Measurements from ENCODE around the gene CIT. TPM values are rescaled to one million over a fixed set of nuclear protein-coding genes. Genes with fewer than 3 reads are reported as not detected.

Gene CIT
- total and polyA plus RNA-seq, 8 donors = 7.0 to 33.2 (median 20.8) TPM

DNA sequence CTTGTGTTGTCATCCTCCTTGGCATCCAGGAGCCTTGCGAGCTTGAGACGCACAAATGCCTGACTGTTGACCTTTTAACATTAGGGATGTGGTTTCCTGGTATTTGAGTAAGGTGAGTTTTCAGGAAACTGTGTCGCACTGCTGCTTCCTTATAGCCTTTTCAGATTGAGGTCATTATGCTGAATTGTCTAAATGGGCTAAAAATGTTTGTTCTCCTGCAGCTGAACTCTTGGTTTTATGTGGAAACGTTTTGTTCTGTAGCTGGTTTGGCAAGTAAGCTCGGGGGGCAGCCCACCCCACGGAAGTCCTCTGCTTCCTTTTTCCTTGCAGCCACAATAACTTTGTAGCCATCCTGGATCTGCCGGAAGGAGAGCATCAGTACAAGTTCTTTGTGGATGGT, 203.5 kb downstream of the CIT start:
- Histone ChIP-seq H3K9me3 (no peaks in the 10 kb centered on the region), H3K27ac (peak overlapping the region; percentile 51 to 78), H3K4me1 (peaks cover 17 to 64% of the 10 kb centered on the region in 2 donors), H3K4me3 (no peak overlapping the region), H3K27me3 (no peaks in the 10 kb centered on the region), H3K36me3 (peaks cover 0 to 79% of the 10 kb centered on the region in 2 donors)
- DNase-seq = peak in 1 of 4 donors; percentile 48
- TF ChIP-seq, protein P1, sequence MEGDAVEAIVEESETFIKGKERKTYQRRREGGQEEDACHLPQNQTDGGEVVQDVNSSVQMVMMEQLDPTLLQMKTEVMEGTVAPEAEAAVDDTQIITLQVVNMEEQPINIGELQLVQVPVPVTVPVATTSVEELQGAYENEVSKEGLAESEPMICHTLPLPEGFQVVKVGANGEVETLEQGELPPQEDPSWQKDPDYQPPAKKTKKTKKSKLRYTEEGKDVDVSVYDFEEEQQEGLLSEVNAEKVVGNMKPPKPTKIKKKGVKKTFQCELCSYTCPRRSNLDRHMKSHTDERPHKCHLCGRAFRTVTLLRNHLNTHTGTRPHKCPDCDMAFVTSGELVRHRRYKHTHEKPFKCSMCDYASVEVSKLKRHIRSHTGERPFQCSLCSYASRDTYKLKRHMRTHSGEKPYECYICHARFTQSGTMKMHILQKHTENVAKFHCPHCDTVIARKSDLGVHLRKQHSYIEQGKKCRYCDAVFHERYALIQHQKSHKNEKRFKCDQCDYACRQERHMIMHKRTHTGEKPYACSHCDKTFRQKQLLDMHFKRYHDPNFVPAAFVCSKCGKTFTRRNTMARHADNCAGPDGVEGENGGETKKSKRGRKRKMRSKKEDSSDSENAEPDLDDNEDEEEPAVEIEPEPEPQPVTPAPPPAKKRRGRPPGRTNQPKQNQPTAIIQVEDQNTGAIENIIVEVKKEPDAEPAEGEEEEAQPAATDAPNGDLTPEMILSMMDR (IDR thresholded peaks at IDR 0.05) = no peak
- ATAC-seq = peak; percentile 17
- intact Hi-C loops (cut with DNase I) = no loop called here

DNA sequence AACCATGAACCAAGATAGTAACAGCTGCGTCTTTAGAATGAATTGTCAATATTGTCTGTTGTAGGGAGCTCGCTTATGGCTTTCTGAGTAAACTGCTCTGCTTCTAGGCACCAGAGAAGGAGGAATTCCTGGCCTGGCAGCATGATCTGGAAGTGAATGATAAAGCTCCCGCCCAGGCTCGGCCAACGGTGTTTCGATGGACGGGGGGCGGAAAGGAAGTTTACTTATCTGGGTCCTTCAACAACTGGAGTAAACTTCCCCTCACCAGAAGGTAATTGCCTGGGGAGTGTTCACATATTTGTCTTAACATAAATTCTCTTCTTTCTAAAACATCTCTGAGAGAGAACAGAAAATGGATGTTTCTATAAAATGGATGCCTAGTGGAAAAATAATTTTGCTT, 204.9 kb downstream of the CIT start:
- intact Hi-C loops (cut with DNase I) = no loop called here
- DNase-seq = no peak
- Histone ChIP-seq H3K4me3 (no peak overlapping the region), H3K36me3 (peaks cover 0 to 65% of the 10 kb centered on the region in 2 donors), H3K4me1 (peaks cover 17 to 70% of the 10 kb centered on the region in 2 donors), H3K27ac (peak overlapping the region; percentile 78 to 97), H3K9me3 (no peaks in the 10 kb centered on the region), H3K27me3 (no peaks in the 10 kb centered on the region)
- TF ChIP-seq, protein P1 (IDR thresholded peaks at IDR 0.05) = no peak
- no peak for ATAC-seq

DNA sequence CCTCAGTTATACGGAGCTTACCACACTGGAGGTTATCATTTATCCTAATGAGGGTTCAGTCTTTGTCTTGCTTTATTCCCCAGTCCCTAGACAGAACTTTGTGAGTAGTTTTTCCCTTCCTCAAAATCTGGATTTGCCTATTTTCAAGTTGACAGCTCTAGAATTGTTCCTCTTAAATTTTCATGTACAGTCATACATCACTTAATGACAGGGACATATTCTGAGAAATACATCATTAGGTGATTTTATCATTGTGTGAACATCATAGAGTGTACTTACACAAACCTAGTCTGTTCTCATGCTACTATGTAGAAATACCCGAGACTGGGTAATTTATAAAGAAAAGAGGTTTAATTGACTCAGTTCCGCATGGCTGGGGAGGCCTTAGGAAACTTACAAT, 206.1 kb downstream of the CIT start:
- Histone ChIP-seq H3K27ac (peak overlapping the region; percentile 78 to 97), H3K4me1 (peaks cover 23 to 81% of the 10 kb centered on the region in 2 donors), H3K9me3 (no peaks in the 10 kb centered on the region), H3K4me3 (no peak overlapping the region), H3K27me3 (no peaks in the 10 kb centered on the region), H3K36me3 (peaks cover 0 to 53% of the 10 kb centered on the region in 2 donors)
- intact Hi-C loops (cut with DNase I) = no loop called here
- ATAC-seq = no peak
- no peak for DNase-seq
- TF ChIP-seq, protein P1 (IDR thresholded peaks at IDR 0.05) = no peak

DNA sequence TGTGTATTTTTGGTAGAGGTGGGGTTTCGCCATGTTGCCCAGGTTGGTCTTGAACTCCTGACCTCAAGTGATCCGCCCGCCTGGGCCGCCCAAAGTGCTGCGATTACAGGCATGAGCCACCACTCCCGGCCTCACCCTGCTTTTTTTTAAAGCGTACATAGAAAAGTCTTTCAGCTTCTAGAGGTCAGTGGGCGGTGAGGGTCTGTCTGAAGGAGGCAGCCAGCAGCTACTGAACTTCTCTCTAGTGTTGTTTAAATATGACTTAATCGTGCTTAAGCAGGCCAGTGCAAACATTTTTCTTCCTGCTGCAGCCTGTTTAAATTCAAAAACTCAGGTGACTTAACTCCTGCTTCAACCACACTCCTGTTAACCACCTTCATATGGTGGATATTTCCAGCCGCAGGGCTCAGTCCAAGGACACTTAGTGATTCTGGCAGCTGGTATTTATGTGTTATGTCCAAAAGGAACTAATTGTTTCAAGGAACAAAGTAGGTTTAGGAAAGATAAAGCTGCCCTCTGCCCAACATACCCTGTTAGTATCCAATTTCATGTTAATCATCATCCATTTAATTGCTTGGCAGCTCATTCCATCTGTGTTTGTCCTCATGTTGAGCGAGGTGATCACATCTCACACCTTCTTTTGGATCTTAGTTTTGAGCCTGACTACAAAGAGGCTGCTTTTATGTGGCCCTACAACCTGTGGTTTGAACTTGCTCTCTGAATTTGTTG, 207.2 kb downstream of the CIT start:
- Histone ChIP-seq H3K9me3 (no peaks in the 10 kb centered on the region), H3K4me1 (peaks cover 23 to 79% of the 10 kb centered on the region in 2 donors), H3K27me3 (no peaks in the 10 kb centered on the region), H3K27ac (peak overlapping the region; percentile 78 to 97), H3K4me3 (no peak overlapping the region), H3K36me3 (peaks cover 0 to 42% of the 10 kb centered on the region in 2 donors)
- ATAC-seq (peak; percentile 47), DNase-seq (peak in 2 of 4 donors; percentile 78 to 80)
- TF ChIP-seq, protein P1 (IDR thresholded peaks at IDR 0.05) = no peak
- intact Hi-C loops (cut with DNase I) = no loop called here

DNA sequence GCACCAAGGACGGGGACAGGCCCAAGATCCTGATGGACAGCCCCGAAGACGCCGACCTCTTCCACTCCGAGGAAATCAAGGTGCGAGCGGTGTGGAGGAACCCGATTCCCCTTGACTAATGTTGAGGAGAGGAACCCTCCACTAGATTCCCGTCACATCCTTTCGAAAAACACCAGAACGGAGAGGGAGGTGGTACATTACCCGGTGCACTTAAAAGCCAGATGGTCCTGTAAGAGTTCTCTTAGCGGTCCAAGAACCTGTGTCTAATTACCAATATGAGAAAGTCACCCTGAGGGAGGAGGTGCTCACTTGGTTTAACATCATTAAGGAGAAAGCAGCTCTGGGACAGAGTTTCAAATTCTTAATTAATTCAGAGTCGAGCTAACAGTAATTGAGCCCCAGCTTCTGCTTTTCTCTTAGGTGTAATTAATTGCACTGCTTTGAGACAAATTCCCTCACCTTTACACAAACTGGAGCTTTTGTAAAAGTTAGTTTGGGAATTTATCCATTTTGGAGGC, 208.7 kb downstream of the CIT start:
- ATAC-seq = peak; percentile 13
- Histone ChIP-seq H3K4me3 (peak overlapping the region; percentile 84 to 91), H3K27ac (peak overlapping the region; percentile 97 to 98), H3K4me1 (peaks cover 16 to 64% of the 10 kb centered on the region in 2 donors), H3K27me3 (no peaks in the 10 kb centered on the region), H3K9me3 (no peaks in the 10 kb centered on the region), H3K36me3 (peaks cover 0 to 26% of the 10 kb centered on the region in 2 donors)
- intact Hi-C loops (cut with DNase I) = no loop called here
- TF ChIP-seq, protein P1 (IDR thresholded peaks at IDR 0.05) = no peak
- no peak for DNase-seq

Data from left lung (tissue), 10 donors.